ENCODE results near the gene MCC. TPM values are rescaled to one million over a fixed set of nuclear protein-coding genes. Genes with fewer than 3 reads are reported as not detected.

MCC gene
- total and polyA plus RNA-seq, 4 donors: 4.5 to 20.0 (median 9.7) TPM

DNA sequence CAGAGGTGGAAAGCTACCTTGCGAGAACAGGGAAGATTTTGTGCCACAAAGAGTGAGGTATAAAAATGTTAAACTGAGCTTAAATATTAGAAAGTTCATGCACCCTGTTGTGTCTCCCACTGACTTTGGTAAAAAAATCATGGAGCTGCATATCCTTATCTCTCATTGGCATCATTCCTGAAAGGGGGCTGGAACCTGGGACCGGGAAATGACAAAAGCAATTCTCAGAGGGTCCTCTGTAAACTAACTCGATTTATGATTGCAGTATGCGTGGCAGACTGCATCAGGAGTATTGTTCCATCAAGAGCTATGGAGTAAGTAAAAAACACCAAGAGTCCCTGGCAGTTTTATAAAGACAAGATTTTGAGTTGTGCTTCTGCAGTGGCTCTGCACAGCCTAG lies 362.9 kb downstream of the MCC start:
- Histone ChIP-seq H3K36me3 (ENCODE audit: control insufficient read depth in 1 of 2, insufficient read depth in 2 of 2, low read length in 1 of 2) (no peaks in the 10 kb centered on the region), H3K4me1 (ENCODE audit: control insufficient read depth in 1 of 2, insufficient read depth in 2 of 2, low read length in 2 of 2) (no peaks in the 10 kb centered on the region), H3K9me3 (ENCODE audit: control insufficient read depth, low read length) (no peaks in the 10 kb centered on the region), H3K4me3 (ENCODE audit: low read length in 2 of 2) (no peak overlapping the region), H3K27ac (ENCODE audit: low read depth in 1 of 2, low read length in 2 of 2) (no peak overlapping the region), H3K27me3 (ENCODE audit: control insufficient read depth in 1 of 2, insufficient read depth in 2 of 2, low read length in 1 of 2) (no peaks in the 10 kb centered on the region)
- intact Hi-C loops (cut with DNase I): no loop called here
- ATAC-seq (ENCODE audit: low FRiP score) (no peak), DNase-seq (no peak)
- 49 to 60% methylated on average over 4 of the region's 4 CpGs for WGBS, 2 donors

DNA sequence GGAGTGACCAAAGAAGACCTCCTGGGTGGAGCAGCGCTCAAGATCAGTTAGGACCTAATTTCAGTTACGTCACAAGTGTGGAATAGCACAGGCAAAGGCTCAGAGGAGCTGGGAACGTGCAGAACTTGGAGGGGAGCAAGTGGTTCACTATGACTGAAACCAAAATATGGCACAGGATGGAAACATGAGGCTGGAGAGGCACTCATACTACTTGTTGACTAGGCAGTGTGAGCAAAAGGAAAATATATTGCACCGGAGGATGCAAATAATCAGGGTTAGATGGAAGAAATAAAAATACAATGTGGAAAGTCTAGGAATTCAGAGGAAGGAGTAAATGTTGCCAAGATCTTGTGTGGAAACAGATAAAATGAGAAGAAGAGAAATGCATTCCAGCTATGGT lies 363.3 kb downstream of the MCC start:
- WGBS, 2 donors: 78 to 88% methylated on average over 4 of the region's 4 CpGs
- Histone ChIP-seq H3K9me3 (ENCODE audit: control insufficient read depth, low read length) (no peaks in the 10 kb centered on the region), H3K36me3 (ENCODE audit: control insufficient read depth in 1 of 2, insufficient read depth in 2 of 2, low read length in 1 of 2) (no peaks in the 10 kb centered on the region), H3K4me3 (ENCODE audit: low read length in 2 of 2) (no peak overlapping the region), H3K27me3 (ENCODE audit: control insufficient read depth in 1 of 2, insufficient read depth in 2 of 2, low read length in 1 of 2) (no peaks in the 10 kb centered on the region), H3K4me1 (ENCODE audit: control insufficient read depth in 1 of 2, insufficient read depth in 2 of 2, low read length in 2 of 2) (no peaks in the 10 kb centered on the region), H3K27ac (ENCODE audit: low read depth in 1 of 2, low read length in 2 of 2) (no peak overlapping the region)
- no peak for DNase-seq
- ATAC-seq (ENCODE audit: low FRiP score): no peak
- intact Hi-C loops (cut with DNase I): no loop called here

DNA sequence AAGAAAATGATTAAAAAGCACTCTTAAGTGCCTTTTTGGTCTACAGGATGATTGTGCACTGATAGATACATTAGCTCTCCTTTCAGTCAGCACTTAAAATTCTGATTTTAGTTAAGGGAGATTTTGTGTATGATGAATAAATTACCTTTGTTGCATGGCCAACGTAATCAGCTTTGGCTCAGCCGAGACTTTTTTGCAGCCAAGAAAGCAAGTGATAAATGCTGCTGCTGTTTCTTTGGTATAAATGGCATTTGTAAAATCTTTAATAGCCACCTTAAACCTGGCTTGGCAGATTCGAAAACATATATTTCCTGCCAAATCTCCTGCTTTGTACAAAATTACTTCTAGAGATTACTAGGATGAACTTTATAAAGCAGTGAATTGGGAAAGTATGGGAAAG lies 364.0 kb downstream of the MCC start:
- intact Hi-C loops (cut with DNase I): no loop called here
- Histone ChIP-seq H3K36me3 (ENCODE audit: control insufficient read depth in 1 of 2, insufficient read depth in 2 of 2, low read length in 1 of 2) (no peaks in the 10 kb centered on the region), H3K4me1 (ENCODE audit: control insufficient read depth in 1 of 2, insufficient read depth in 2 of 2, low read length in 2 of 2) (no peaks in the 10 kb centered on the region), H3K9me3 (ENCODE audit: control insufficient read depth, low read length) (no peaks in the 10 kb centered on the region), H3K27me3 (ENCODE audit: control insufficient read depth in 1 of 2, insufficient read depth in 2 of 2, low read length in 1 of 2) (no peaks in the 10 kb centered on the region), H3K4me3 (ENCODE audit: low read length in 2 of 2) (no peak overlapping the region), H3K27ac (ENCODE audit: low read depth in 1 of 2, low read length in 2 of 2) (no peak overlapping the region)
- DNase-seq (no peak), ATAC-seq (ENCODE audit: low FRiP score) (no peak)
- WGBS, 2 donors: 28 to 46% methylated on average over 3 of the region's 3 CpGs

DNA sequence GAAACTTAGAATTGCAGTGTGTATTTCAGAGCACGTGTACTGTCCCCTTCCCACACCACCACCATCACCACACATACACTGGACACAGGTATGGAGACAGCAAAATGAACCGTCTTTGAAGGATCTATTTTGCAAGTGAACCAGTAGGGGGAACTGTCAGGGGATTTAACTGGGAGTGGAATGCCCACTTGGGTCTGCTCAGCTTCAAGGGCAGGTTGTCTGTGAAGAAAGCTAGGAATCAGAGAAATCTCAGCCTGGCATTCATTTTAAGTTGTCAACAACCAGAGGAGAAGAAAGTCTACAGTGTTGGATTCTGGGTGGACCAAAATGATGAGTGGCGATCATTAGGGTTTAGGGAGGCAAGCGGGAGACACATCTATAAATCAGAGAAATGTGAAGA lies 364.6 kb downstream of the MCC start:
- H3K4me3 ChIP-seq (ENCODE audit: low read length in 2 of 2): no peak overlapping the region
- DNase-seq: no peak
- no peaks in the 10 kb centered on the region for H3K4me1 ChIP-seq (ENCODE audit: control insufficient read depth in 1 of 2, insufficient read depth in 2 of 2, low read length in 2 of 2)
- WGBS, 2 donors: 88 to 92% methylated on average over 4 of the region's 4 CpGs
- intact Hi-C loops (cut with DNase I): no loop called here
- no peak overlapping the region for H3K27ac ChIP-seq (ENCODE audit: low read depth in 1 of 2, low read length in 2 of 2)
- H3K9me3 ChIP-seq (ENCODE audit: control insufficient read depth, low read length): no peaks in the 10 kb centered on the region
- H3K27me3 ChIP-seq (ENCODE audit: control insufficient read depth in 1 of 2, insufficient read depth in 2 of 2, low read length in 1 of 2): no peaks in the 10 kb centered on the region
- no peaks in the 10 kb centered on the region for H3K36me3 ChIP-seq (ENCODE audit: control insufficient read depth in 1 of 2, insufficient read depth in 2 of 2, low read length in 1 of 2)
- no peak for ATAC-seq (ENCODE audit: low FRiP score)

DNA sequence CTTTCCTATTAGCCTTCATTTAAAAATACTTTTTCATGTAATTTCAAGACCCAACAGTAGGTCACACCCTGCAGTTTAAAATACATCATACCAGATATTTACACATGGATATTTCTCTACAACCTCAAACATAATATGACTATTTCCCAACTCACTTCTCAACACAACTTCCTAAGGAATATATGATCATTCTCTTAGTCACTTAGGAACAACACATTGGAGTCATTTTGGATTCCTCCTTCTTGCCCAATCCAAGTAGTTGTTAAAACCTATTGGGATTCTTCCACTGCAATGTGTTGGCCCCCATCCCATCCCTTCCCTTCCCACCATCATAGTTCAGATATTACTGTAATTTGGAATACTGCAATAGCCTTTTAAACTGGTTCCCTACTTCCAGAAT lies 366.2 kb downstream of the MCC start:
- peak in 1 of 2 donors; percentile 55 for DNase-seq
- H3K36me3 ChIP-seq (ENCODE audit: control insufficient read depth in 1 of 2, insufficient read depth in 2 of 2, low read length in 1 of 2): no peaks in the 10 kb centered on the region
- no peak overlapping the region for H3K4me3 ChIP-seq (ENCODE audit: low read length in 2 of 2)
- H3K9me3 ChIP-seq (ENCODE audit: control insufficient read depth, low read length): no peaks in the 10 kb centered on the region
- H3K27ac ChIP-seq (ENCODE audit: low read depth in 1 of 2, low read length in 2 of 2): no peak overlapping the region
- H3K27me3 ChIP-seq (ENCODE audit: control insufficient read depth in 1 of 2, insufficient read depth in 2 of 2, low read length in 1 of 2): no peaks in the 10 kb centered on the region
- intact Hi-C loops (cut with DNase I): no loop called here
- no peaks in the 10 kb centered on the region for H3K4me1 ChIP-seq (ENCODE audit: control insufficient read depth in 1 of 2, insufficient read depth in 2 of 2, low read length in 2 of 2)
- peak; percentile 47 for ATAC-seq (ENCODE audit: low FRiP score)

DNA sequence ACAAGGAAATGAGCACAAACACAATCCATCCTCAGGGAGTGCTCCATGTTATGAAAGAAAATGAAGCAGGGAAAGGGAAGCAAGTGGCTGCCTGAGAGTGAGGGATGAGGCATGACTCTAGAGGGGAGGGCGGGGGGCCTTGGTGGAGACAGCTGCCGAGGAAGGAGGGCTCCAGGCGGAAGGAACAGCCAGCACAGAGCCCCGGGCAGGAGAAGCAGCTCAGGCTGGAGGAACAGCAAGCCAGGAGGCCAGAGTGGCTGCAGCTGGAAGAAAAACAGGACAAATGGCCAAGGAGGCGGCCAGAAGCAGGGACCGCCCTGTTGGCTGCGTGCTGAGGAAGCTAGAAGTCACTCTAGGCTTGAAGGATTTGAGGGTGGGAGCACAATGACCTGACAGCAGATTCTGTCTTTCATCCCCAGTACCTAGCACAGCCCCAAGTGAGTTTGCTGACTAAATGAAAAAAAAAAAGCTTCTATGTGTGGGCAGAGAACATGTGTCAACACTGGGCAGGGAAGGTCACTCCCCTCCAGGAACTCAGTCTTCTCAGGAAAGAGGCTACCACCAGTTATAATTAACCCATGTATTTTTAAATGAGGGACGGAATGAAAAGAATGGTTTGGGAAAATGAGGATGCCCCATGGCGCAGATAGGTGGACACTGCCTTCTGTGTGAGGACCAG lies 368.9 kb downstream of the MCC start:
- Histone ChIP-seq H3K27ac (ENCODE audit: low read depth in 1 of 2, low read length in 2 of 2) (no peak overlapping the region), H3K36me3 (ENCODE audit: control insufficient read depth in 1 of 2, insufficient read depth in 2 of 2, low read length in 1 of 2) (no peaks in the 10 kb centered on the region), H3K4me1 (ENCODE audit: control insufficient read depth in 1 of 2, insufficient read depth in 2 of 2, low read length in 2 of 2) (no peaks in the 10 kb centered on the region), H3K9me3 (ENCODE audit: control insufficient read depth, low read length) (no peaks in the 10 kb centered on the region), H3K27me3 (ENCODE audit: control insufficient read depth in 1 of 2, insufficient read depth in 2 of 2, low read length in 1 of 2) (no peaks in the 10 kb centered on the region), H3K4me3 (ENCODE audit: low read length in 2 of 2) (no peak overlapping the region)
- 38 to 41% methylated on average over 9 of the region's 9 CpGs for WGBS, 2 donors
- ATAC-seq (ENCODE audit: low FRiP score): peak; percentile 63
- intact Hi-C loops (cut with DNase I): no loop called here
- peak in 1 of 2 donors; percentile 78 for DNase-seq

DNA sequence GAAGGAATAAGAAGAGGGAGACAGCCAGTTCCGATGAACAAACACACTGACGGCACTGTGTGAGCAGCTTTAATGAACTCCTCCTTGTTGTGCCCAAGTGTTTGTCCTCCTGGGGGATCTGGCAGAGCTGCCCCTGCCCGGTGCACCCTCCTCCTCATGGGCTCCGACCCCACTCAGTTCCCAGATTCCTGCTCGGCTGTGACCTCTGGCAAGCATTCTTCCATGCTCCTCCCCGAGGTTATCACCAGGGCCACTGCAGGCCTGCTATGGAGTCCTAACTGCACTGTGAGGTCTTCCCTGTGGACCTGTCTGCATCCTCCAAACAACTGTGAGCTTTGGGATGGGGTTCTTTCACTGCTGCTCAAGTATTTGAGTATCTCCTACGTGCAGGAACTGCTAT lies 369.5 kb downstream of the MCC start:
- peak; percentile 4 for ATAC-seq (ENCODE audit: low FRiP score)
- no peak for DNase-seq
- H3K36me3 ChIP-seq (ENCODE audit: control insufficient read depth in 1 of 2, insufficient read depth in 2 of 2, low read length in 1 of 2): no peaks in the 10 kb centered on the region
- intact Hi-C loops (cut with DNase I): no loop called here
- H3K4me1 ChIP-seq (ENCODE audit: control insufficient read depth in 1 of 2, insufficient read depth in 2 of 2, low read length in 2 of 2): no peaks in the 10 kb centered on the region
- no peaks in the 10 kb centered on the region for H3K27me3 ChIP-seq (ENCODE audit: control insufficient read depth in 1 of 2, insufficient read depth in 2 of 2, low read length in 1 of 2)
- H3K9me3 ChIP-seq (ENCODE audit: control insufficient read depth, low read length): no peaks in the 10 kb centered on the region
- no peak overlapping the region for H3K4me3 ChIP-seq (ENCODE audit: low read length in 2 of 2)
- 75 to 77% methylated on average over 7 of the region's 7 CpGs for WGBS, 2 donors
- no peak overlapping the region for H3K27ac ChIP-seq (ENCODE audit: low read depth in 1 of 2, low read length in 2 of 2)

DNA sequence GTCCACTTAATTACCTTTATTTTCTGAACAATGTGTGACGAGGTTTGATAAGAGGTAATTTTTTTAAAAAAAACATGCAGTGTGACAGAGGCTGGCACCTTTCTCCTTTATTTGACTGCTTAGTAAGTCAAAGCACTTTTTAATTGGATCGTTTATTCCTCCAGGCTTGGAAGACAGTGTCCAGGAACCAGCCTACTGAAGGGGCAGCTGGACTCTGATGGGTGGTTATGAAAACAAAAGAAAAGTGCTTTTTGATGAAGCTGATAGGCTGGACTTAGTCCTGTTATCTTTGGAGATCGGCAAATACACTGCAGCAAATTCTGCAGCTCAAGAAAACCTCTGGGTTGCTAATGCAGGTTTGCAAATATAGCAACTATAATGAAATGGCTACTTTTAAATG lies 370.0 kb downstream of the MCC start:
- Histone ChIP-seq H3K27ac (ENCODE audit: low read depth in 1 of 2, low read length in 2 of 2) (no peak overlapping the region), H3K4me3 (ENCODE audit: low read length in 2 of 2) (no peak overlapping the region), H3K27me3 (ENCODE audit: control insufficient read depth in 1 of 2, insufficient read depth in 2 of 2, low read length in 1 of 2) (no peaks in the 10 kb centered on the region), H3K36me3 (ENCODE audit: control insufficient read depth in 1 of 2, insufficient read depth in 2 of 2, low read length in 1 of 2) (no peaks in the 10 kb centered on the region), H3K9me3 (ENCODE audit: control insufficient read depth, low read length) (no peaks in the 10 kb centered on the region), H3K4me1 (ENCODE audit: control insufficient read depth in 1 of 2, insufficient read depth in 2 of 2, low read length in 2 of 2) (no peaks in the 10 kb centered on the region)
- DNase-seq (no peak), ATAC-seq (ENCODE audit: low FRiP score) (no peak)
- 94 to 96% methylated on average over 3 of the region's 3 CpGs for WGBS, 2 donors
- intact Hi-C loops (cut with DNase I): no loop called here

DNA sequence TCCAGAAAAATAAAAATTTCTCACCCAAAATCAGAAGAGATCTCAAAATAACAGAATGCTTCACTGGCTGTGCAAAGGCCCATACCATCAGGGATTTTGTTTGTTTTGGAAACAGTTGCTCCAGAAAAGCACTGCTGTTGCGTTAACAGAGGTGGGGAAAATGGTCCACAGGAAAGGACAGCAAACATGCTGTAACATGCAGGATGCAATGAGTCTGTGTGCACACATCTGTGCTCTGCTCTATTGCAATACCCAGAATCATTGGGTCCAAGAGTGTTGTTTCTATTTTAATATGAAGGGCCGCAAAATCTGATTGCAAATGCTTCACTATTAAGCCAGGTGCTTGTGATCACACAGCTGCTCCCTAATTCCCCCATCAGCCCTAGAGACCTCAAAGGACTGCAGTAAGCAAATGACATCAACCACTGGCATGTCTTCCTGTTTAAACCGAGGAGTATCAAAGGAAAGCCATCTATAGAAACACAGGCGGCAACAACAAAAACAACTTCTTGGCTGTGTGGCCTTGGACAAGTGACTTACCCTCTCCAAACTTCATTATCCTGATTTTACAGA lies 370.6 kb downstream of the MCC start:
- DNase-seq (no peak), ATAC-seq (ENCODE audit: low FRiP score) (no peak)
- Histone ChIP-seq H3K36me3 (ENCODE audit: control insufficient read depth in 1 of 2, insufficient read depth in 2 of 2, low read length in 1 of 2) (no peaks in the 10 kb centered on the region), H3K27ac (ENCODE audit: low read depth in 1 of 2, low read length in 2 of 2) (no peak overlapping the region), H3K4me1 (ENCODE audit: control insufficient read depth in 1 of 2, insufficient read depth in 2 of 2, low read length in 2 of 2) (no peaks in the 10 kb centered on the region), H3K4me3 (ENCODE audit: low read length in 2 of 2) (no peak overlapping the region), H3K27me3 (ENCODE audit: control insufficient read depth in 1 of 2, insufficient read depth in 2 of 2, low read length in 1 of 2) (no peaks in the 10 kb centered on the region), H3K9me3 (ENCODE audit: control insufficient read depth, low read length) (no peaks in the 10 kb centered on the region)
- 88 to 92% methylated on average over 4 of the region's 4 CpGs for WGBS, 2 donors
- intact Hi-C loops (cut with DNase I): no loop called here

Data from aorta (tissue), 5 donors.